HepG2 (cell line): ENCODE data around the gene MIER1. TPM values are rescaled to one million over a fixed set of nuclear protein-coding genes. Genes with fewer than 3 reads are reported as not detected.

Source experiments
- CBX5 ChIP-seq: sonication (generic); formaldehyde crosslinking; IDR thresholded peaks from 2 replicates; pipeline ENCODE4 v1.4.0; 2020; ENCODE audit warnings: missing genetic modification reagents, borderline replicate concordance
- FOXK1 ChIP-seq: sonication (generic); formaldehyde crosslinking; IDR thresholded peaks from 2 replicates; pipeline ENCODE4 v1.4.0; 2020; ENCODE audit warnings: low read depth, missing genetic modification reagents, borderline replicate concordance
- NBN ChIP-seq: fragments of 450-650 bp; conservative IDR thresholded peaks from 2 replicates; pipeline ENCODE4 v1.6.1; 2017
- PAWR ChIP-seq: sonication (generic); formaldehyde crosslinking; IDR thresholded peaks from 2 replicates; pipeline ENCODE4 v1.4.0; 2020; ENCODE audit warnings: missing genetic modification reagents, mild to moderate bottlenecking, borderline replicate concordance
- PHF5A ChIP-seq: IDR thresholded peaks from one replicate; pipeline ENCODE4 v1.6.1; 2018; ENCODE audit warnings: low read depth, missing genetic modification reagents; ENCODE audit not compliant: unreplicated experiment
- SNRNP70 ChIP-seq: fragments of 200-400 bp; formaldehyde crosslinking; IDR thresholded peaks from 2 replicates; pipeline ENCODE4 v1.6.1; 2017; ENCODE audit warnings: mild to moderate bottlenecking, low read depth, low read length, moderate library complexity
- SOX6 ChIP-seq, 2 experiments: fragments of 450-650 bp in 1 of 2; sonication (generic) in 1 of 2; formaldehyde crosslinking in 1 of 2; IDR thresholded peaks; 2 replicates each; pipeline versions ENCODE4 v1.4.0 to v1.6.1; 2017 to 2020; ENCODE audit warnings: antibody characterized with exemption in 1 of 2, mild to moderate bottlenecking in 1 of 2, missing genetic modification reagents in 1 of 2
- TCF12 ChIP-seq, 2 experiments: fragments of 450-650 bp in 1 of 2; sonication (generic) in 1 of 2; formaldehyde crosslinking in 1 of 2; IDR thresholded peaks; 2 replicates each; pipeline versions ENCODE4 v1.6.1 to v1.8.0; 2017 to 2022; ENCODE audit warnings: antibody characterized with exemption in 1 of 2, mild to moderate bottlenecking in 1 of 2, missing genetic modification reagents in 1 of 2, moderate library complexity in 1 of 2
- TCF7L2 ChIP-seq: IDR thresholded peaks from 2 replicates; pipeline ENCODE4 v1.6.1; 2011; ENCODE audit warnings: mild to moderate bottlenecking, low read depth, low read length, moderate library complexity
- ZNF17 ChIP-seq: sonication (generic); formaldehyde crosslinking; IDR thresholded peaks from 2 replicates; pipeline ENCODE4 v1.5.0; 2020; ENCODE audit warnings: mild to moderate bottlenecking, missing genetic modification reagents
- ZNF24 ChIP-seq: fragments of 450-650 bp; IDR thresholded peaks from 2 replicates; pipeline ENCODE4 v1.6.1; 2017; ENCODE audit warnings: antibody characterized with exemption, mild to moderate bottlenecking
- ZNF547 ChIP-seq: sonication (generic); formaldehyde crosslinking; IDR thresholded peaks from 2 replicates; pipeline ENCODE4 v1.5.1; 2020; ENCODE audit warnings: mild to moderate bottlenecking, missing genetic modification reagents
- ZNF569 ChIP-seq: sonication (generic); formaldehyde crosslinking; IDR thresholded peaks from 2 replicates; pipeline ENCODE4 v1.5.0; 2020; ENCODE audit warnings: mild to moderate bottlenecking, missing genetic modification reagents, moderate library complexity, borderline replicate concordance
- ZNF781 ChIP-seq: sonication (generic); formaldehyde crosslinking; IDR thresholded peaks from 2 replicates; pipeline ENCODE4 v1.5.1; 2020; ENCODE audit warnings: borderline replicate concordance, mild to moderate bottlenecking, missing genetic modification reagents; ENCODE audit errors: not compliant biosample characterization
- ZNF841 ChIP-seq: sonication (generic); formaldehyde crosslinking; IDR thresholded peaks from 2 replicates; pipeline ENCODE4 v1.8.1; 2023; ENCODE audit warnings: missing genetic modification reagents, borderline replicate concordance
- polyA plus RNA-seq, 8 experiments: library from polyadenylated mRNA; depleted of rRNA in 3 of 8; stranded (reverse) in 7 of 8; unstranded in 1 of 8; fragments of >200 nt; fragmentation: Illumina TruSeq in 4 of 8; extraction: Trizol in 4 of 8; gene quantifications; 2 replicates each; pipeline versions ENCODE4 v1.2.1 to v1.2.3, GENCODE V29; 2011 to 2016; ENCODE audit warnings: low read depth in 4 of 8, missing spikeins in 1 of 8, mixed read lengths in 1 of 8; ENCODE audit not compliant: insufficient read depth in 1 of 8
- total RNA-seq, 5 experiments: library from RNA; depleted of rRNA; stranded (reverse); fragments of >200 nt; fragmentation: Illumina TruSeq; extraction: Trizol; gene quantifications; 2 replicates each; pipeline ENCODE4 v1.2.3, GENCODE V29; 2016; ENCODE audit warnings: low read depth in 1 of 5
- TF ChIP-seq, protein P1 (sequence below): sonication (generic); formaldehyde crosslinking; IDR thresholded peaks from 2 replicates; pipeline ENCODE4 v1.9.0; 2021; ENCODE audit warnings: missing genetic modification reagents, borderline replicate concordance
- TF ChIP-seq, protein P2 (sequence below): IDR thresholded peaks from 2 replicates; pipeline ENCODE4 v1.6.1; 2016; ENCODE audit warnings: low read depth
- TF ChIP-seq, protein P3 (sequence below): sonication (generic); formaldehyde crosslinking; IDR thresholded peaks from 2 replicates; pipeline ENCODE4 v1.4.0; 2020; ENCODE audit warnings: mild to moderate bottlenecking, missing genetic modification reagents
- TF ChIP-seq, protein P4 (sequence below): IDR thresholded peaks from 2 replicates; pipeline ENCODE4 v1.6.1; 2012; ENCODE audit warnings: inconsistent platforms
- TF ChIP-seq, protein P5 (sequence below): sonication (generic); formaldehyde crosslinking; IDR thresholded peaks from 2 replicates; pipeline ENCODE4 v1.4.0; 2020; ENCODE audit warnings: missing genetic modification reagents, borderline replicate concordance

The MIER1 gene
- total and polyA plus RNA-seq, 2 of the 13 experiments (the other 11 are each of a cell fraction or from before 2014, with no cell fraction given), result 7.0 to 30.4 TPM

DNA sequence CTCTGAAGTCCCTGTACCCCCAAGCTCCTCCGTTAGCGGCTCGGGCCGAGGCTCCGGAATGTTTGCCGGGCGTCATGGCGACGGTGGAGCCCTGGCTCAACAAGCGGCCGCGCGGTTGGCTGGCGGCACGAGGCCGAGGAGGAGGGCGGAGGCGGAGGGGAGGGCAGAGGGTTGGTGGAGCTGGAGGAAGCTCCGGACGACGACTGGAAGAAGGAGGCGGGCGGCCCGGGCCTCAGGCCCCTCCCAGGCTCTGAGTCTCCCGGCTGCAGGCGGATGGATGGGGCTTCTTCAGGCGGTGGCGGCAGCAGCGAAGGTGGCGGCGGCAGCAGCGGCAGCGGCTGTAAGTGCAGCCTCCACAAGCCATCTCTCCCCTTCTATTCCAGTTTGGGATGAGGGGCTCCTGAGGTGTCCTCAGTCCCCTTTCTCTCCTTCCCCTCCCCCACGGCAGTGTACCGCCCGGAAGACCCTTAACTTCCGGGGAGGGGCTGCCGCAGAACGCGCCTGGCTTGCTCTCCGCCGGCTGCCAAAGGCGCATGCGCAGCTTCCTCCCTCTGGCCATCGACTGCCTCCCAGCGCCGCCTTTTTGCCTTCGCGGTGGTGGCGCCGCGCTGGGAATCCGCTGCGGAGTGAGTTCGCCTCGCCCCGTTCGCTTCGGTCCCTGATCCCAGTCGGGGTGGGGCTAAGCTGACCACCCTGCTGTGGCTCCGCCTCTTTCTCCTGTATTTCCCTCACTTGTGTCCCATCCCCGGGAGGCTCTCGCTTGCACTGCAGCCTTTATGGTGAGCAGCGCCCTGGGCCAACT lies at the start of gene MIER1, which contains the start of gene DNAI4 (continued):
- TF ChIP-seq, protein P1, sequence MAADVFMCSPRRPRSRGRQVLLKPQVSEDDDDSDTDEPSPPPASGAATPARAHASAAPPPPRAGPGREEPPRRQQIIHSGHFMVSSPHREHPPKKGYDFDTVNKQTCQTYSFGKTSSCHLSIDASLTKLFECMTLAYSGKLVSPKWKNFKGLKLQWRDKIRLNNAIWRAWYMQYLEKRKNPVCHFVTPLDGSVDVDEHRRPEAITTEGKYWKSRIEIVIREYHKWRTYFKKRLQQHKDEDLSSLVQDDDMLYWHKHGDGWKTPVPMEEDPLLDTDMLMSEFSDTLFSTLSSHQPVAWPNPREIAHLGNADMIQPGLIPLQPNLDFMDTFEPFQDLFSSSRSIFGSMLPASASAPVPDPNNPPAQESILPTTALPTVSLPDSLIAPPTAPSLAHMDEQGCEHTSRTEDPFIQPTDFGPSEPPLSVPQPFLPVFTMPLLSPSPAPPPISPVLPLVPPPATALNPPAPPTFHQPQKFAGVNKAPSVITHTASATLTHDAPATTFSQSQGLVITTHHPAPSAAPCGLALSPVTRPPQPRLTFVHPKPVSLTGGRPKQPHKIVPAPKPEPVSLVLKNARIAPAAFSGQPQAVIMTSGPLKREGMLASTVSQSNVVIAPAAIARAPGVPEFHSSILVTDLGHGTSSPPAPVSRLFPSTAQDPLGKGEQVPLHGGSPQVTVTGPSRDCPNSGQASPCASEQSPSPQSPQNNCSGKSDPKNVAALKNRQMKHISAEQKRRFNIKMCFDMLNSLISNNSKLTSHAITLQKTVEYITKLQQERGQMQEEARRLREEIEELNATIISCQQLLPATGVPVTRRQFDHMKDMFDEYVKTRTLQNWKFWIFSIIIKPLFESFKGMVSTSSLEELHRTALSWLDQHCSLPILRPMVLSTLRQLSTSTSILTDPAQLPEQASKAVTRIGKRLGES (CRISPR knock-in tag), result no peak
- TF ChIP-seq SOX6 (IDR thresholded peaks at IDR 0.05) (no peak), SOX6 (CRISPR knock-in tag; IDR thresholded peaks at IDR 0.05) (peak; percentile 66; the same call in 1 of the 2 replicates), FOXK1 (peak; percentile 36), ZNF781 (CRISPR knock-in tag) (no peak), TCF12 (IDR thresholded peaks at IDR 0.05) (no peak), TCF12 (CRISPR knock-in tag; IDR thresholded peaks at IDR 0.05) (no peak), ZNF569 (CRISPR knock-in tag) (0 out of 2 replicates have a peak, but pooled peaks have one; percentile 55), PHF5A (no peak), NBN (no peak), PAWR (CRISPR knock-in tag) (no peak), ZNF547 (CRISPR knock-in tag) (peak; percentile 90), ZNF841 (CRISPR knock-in tag) (no peak), CBX5 (CRISPR knock-in tag) (peak; percentile 80; the same call in 1 of the 2 replicates), ZNF17 (CRISPR knock-in tag) (no peak), ZNF24 (no peak), SNRNP70 (no peak), TCF7L2 (no peak)
- TF ChIP-seq, protein P2, sequence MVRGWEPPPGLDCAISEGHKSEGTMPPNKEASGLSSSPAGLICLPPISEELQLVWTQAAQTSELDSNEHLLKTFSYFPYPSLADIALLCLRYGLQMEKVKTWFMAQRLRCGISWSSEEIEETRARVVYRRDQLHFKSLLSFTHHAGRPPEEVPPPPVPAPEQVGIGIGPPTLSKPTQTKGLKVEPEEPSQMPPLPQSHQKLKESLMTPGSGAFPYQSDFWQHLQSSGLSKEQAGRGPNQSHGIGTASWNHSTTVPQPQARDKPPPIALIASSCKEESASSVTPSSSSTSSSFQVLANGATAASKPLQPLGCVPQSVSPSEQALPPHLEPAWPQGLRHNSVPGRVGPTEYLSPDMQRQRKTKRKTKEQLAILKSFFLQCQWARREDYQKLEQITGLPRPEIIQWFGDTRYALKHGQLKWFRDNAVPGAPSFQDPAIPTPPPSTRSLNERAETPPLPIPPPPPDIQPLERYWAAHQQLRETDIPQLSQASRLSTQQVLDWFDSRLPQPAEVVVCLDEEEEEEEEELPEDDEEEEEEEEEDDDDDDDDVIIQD (CRISPR knock-in tag), result peak; percentile 32; the same call in 1 of the 2 replicates
- TF ChIP-seq, protein P3, sequence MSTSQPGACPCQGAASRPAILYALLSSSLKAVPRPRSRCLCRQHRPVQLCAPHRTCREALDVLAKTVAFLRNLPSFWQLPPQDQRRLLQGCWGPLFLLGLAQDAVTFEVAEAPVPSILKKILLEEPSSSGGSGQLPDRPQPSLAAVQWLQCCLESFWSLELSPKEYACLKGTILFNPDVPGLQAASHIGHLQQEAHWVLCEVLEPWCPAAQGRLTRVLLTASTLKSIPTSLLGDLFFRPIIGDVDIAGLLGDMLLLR (CRISPR knock-in tag), result no peak
- TF ChIP-seq, protein P4, sequence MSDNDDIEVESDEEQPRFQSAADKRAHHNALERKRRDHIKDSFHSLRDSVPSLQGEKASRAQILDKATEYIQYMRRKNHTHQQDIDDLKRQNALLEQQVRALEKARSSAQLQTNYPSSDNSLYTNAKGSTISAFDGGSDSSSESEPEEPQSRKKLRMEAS, result peak; percentile 43
- TF ChIP-seq, protein P5, sequence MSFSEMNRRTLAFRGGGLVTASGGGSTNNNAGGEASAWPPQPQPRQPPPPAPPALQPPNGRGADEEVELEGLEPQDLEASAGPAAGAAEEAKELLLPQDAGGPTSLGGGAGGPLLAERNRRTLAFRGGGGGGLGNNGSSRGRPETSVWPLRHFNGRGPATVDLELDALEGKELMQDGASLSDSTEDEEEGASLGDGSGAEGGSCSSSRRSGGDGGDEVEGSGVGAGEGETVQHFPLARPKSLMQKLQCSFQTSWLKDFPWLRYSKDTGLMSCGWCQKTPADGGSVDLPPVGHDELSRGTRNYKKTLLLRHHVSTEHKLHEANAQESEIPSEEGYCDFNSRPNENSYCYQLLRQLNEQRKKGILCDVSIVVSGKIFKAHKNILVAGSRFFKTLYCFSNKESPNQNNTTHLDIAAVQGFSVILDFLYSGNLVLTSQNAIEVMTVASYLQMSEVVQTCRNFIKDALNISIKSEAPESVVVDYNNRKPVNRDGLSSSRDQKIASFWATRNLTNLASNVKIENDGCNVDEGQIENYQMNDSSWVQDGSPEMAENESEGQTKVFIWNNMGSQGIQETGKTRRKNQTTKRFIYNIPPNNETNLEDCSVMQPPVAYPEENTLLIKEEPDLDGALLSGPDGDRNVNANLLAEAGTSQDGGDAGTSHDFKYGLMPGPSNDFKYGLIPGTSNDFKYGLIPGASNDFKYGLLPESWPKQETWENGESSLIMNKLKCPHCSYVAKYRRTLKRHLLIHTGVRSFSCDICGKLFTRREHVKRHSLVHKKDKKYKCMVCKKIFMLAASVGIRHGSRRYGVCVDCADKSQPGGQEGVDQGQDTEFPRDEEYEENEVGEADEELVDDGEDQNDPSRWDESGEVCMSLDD (CRISPR knock-in tag), result no peak
